HG03103 (cell line): ENCODE data around the gene RPS2.
A peak's percentile ranks its signal among the peaks of the same experiment; 100 is the strongest.
"Not testable (repeated sequence)": the region's sequence is repeated elsewhere in the genome, so short reads cannot be mapped to it uniquely, and the experiment has no call there.

Experiments used
- ATAC-seq: cut with Tn5 transposase; IDR thresholded peaks from one replicate; pipeline ENCODE4 v1.9.1; 2021; ENCODE audit warnings: low read depth; ENCODE audit not compliant: unreplicated experiment

The RPS2 gene

DNA sequence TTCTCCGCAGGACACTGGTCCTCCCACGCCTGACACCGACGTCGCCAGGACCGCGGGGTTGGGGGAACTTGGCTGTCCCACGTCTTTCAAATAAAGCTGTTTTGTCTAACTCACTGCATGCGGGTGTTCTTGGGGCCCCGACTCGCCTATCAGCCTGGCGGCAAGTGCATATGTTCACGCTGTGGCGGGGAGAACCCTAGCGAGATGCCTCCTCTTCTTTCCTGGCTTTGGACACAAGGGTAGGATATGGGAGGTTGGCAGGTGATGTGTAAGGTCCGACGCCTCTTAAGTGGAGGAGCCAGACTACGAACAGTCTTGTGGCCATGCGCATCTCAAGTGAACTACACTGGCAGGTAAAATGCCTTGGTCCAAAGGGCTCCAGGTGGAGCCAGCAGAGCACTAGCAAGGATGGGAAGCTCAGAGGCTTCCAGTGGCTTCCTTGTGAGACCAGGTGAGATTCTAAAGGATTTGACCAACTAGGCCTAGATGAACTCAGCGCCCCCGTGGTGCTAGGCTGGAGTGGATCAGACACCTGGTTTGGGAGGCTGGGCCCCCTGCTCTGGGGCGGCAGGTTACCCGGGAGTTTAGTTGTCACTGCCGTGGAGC lies 873 bp upstream of the RPS2 start:
- ATAC-seq: no peak

DNA sequence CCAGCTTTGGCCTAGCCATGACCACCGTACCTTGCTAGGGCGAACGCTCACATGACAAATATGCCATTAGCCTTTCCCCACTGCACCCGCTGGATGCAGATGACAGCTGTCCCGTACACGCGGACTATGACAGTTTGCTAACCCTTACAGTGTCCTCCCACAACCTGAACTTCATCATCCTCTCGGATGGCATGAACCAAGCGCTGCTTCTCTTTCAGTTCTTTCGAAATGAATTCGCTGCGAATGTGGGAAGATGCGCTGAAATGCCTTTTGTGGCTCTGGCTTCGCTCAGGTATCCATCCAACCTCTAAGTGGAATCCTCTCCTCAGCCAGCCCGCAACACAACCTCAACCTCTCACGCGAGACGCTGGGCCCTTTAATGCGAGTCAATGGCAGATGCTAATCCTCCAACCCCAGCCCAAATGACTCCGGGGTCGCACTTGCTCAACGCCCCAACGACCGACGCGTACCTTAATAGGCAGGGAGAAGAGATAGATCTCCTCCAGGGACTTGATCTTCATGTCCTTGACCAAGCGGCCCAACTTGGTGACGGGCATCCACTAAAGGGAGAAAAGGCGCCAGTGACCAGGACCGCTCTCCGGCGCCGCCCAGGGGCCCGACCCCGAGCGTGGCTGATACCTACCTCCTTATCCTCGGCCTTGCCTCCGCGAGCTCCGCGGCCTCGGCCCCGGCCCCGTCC lies 670 bp downstream of the RPS2 start:
- no peak for ATAC-seq

GRCh38 chr16:1962161-1963153 lies 2.2 kb downstream of the RPS2 start:
- not testable (repeated sequence) for ATAC-seq

GRCh38 chr16:1961651-1962067 lies 3.0 kb downstream of the RPS2 start:
- ATAC-seq: no peak

DNA sequence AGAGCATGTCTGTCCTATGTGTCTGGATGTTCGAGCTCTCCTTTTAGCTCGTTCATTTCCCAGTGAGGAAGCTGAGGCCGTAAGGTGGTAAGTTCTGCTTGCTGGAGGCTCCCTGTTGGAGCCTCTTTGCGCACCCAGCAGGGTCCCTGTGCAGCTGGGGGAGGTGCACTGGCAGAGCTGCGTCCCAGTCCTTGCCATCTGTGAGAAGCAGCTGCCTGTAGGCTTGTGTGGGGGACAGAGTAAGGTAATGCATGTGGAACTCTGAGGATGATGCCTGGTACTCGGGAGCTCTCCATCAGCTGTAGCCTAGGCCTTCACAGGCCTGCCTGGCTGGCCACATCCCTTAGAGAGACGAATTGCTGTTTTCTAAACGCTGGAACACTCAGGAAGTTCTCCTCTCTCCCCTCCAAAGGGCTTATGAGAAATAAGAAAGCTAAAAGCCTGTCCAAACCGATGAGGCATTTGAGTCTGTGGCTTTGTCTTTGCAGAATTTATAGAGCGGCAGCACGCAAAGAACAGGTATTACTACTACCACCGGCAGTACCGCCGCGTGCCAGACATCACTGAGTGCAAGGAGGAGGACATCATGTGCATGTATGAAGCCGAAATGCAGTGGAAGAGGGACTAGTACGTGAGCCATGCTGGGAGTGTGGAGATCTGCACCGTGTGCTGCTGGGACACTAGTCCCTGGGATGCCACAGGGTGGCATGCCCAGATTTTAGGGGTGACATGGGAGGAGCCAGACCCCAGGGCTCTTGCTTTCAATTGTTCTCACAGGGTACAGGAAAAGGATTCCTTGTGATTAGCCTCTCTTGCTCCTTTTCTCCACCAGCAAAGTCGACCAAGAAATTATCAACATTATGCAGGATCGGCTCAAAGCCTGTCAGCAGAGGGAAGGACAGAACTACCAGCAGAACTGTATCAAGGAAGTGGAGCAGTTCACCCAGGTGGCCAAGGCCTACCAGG lies 3.7 kb downstream of the RPS2 start:
- no peak for ATAC-seq

DNA sequence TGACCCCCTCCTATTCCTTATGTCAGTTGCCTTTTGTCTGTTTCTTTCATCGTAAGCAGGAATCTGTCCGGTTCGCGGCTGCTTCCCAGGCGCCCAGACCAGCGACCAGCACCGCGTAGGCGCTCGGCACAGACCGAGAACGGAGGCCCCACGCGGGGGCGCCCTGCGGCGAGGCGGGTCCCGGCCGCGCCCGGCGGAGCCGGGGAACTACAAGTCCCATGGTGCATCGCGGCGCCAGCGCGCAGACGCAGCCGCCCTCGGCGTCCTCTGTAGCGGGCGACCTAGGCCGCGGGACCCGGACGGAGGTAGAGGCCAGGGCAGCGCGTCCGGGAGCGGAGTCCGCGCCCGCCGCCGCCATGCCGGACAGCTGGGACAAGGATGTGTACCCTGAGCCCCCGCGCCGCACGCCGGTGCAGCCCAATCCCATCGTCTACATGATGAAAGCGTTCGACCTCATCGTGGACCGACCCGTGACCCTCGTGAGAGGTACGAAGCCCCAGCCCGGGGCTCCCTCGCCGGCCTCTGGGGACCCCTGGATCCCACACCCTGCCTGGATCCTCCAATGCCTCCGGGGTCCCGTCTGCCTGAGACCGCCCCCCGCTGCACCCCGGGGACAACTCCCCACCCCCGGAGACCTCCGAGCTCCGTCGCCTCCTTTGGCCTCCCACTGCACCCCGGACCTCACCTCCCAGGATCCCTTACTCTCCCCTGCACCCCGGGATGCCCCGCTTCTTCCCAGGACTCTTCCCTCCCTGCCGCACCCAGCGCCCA lies 5.2 kb downstream of the RPS2 start, which contains the start of gene NDUFB10:
Gene NDUFB10 (plus strand): TSS at position 270 of the 771 bp plus-strand sequence. CDS start 87 bp downstream, at position 357.
- peak; percentile 69 for ATAC-seq

- no peak for ATAC-seq
Observed at GRCh38 chr16:1958715-1959268, 5.8 kb downstream of the RPS2 start.

DNA sequence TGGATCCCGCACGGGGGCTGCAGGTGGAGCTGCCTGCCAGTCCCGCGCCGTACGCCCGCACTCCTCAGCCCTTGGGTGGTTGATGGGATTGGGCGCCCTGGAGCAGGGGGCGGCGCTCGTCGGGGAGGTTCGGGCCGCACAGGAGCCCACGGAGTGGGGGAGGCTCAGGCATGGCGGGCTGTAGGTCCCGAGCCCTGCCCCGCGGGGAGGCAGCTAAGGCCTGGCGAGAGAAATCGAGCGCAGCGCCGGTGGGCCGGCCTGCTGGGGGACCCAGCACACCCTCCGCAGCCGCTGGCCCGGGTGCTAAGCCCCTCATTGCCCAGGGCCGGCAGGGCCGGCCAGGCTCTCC lies 6.5 kb downstream of the RPS2 start:
- not testable (repeated sequence) for ATAC-seq

GRCh38 chr16:1957434-1958142 lies 7.0 kb downstream of the RPS2 start:
- ATAC-seq: not testable (repeated sequence)

DNA sequence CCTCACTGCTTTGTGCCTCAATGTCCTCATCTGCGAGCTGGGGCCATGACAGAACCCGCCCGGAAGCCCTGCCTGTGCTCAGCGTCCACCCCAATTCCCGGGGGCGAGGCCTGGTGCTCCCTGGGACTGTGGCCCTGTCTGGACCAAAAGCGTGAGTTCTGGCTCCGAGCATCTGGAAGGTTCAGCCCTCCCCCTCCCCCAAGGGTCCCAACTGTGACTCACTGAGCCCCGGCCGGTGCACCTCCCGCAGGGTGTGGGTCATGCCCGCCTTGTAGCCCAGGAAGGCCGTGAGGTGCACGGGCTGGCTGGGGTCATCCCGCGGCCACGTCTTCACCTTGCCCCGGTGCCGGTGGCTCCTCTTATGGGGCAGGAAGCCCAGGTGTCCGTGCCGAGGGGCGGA lies 10.9 kb downstream of the RPS2 start:
- no peak for ATAC-seq

DNA sequence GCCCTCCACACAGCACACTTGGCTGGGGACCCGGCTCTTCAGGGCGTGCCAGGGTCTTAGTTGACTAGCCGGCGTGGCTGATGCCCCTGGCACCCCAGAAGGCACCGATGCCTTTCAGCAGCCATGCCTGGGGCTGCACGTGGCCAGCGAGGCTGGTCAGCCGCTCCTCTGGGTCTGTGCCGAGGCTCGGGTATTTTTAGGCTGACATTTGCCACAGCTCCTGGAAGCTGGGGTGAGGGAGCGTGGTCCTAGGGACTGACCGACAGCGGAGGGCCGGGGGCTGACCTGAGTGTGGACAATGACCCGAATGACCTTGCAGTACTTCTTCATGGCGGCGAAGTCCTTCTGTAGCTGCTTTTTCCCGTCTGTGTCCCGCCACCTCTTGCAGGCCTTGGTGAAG lies 14.1 kb downstream of the RPS2 start:
- ATAC-seq: no peak

- ATAC-seq: no peak
Observed at GRCh38 chr16:1950047-1950446, 14.6 kb downstream of the RPS2 start.

- ATAC-seq: no peak
Observed at GRCh38 chr16:1949507-1949906, 15.1 kb downstream of the RPS2 start.

DNA sequence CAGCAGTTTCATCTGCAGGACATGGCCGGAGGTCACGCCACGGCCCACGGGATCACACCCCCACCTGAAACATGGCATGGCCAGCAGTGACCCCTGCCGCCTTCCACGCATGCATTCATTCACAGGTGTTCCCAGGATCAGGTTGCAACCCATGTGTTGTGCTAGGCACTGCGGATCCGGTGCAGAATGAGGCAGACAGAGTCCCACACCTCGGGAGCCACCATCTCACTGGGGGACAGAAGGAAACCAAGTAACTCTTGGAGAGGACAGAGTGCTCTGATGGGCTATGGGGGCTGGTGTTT lies 17.3 kb downstream of the RPS2 start:
- no peak for ATAC-seq

DNA sequence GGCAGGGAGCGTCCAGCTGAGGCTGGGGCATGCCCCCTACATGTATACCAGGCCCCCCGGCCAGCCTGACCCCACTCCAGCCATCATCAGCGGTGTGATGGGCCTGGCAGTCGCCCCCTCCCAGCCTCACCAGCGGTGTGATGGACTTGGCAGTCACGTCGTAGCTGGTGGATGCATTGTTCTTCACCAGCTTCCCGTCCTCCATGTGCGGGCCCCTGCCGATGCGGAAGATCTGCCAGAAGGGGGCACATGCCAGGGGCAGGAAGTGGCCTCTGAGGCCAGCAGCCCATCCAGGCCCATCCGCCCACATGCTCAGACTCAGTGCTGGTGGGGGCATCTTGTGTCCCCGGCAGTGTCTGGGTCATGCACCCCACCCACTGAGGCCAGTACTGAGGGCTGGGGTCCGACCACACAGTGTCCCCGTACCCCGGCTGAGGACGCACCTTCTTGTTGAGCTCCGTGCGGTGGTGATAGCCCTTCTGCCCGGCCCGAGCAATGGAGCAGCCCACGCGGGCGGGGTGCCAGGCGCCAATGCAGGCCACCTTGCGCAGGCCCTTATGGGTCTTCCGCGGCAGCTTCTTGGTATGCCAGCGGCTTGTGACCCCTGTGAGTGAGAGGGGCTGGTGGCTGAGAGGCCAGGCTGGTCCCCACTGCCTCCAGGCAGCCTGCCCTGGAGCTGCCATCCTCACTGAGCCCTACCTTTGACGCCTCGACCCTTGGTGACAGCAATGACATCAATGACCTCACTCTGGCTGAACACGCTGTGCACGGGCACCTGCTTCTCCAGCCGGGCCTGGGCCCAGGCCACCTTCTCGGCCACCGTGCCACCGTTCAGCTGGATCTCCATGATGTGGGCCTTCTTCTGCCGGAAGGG lies 17.9 kb downstream of the RPS2 start:
- no peak for ATAC-seq

GRCh38 chr16:1945559-1946391 lies 18.9 kb downstream of the RPS2 start:
- ATAC-seq: no peak
